Kidney (tissue), 14 donors: ENCODE measurements around the gene CCDC188. TPM values are rescaled to one million over a fixed set of nuclear protein-coding genes. Genes with fewer than 3 reads are reported as not detected.

ENCODE experiments used
- DNase-seq, 5 donors: peaks; one replicate each; pipeline ENCODE4 v3.0.0-alpha.2; 2013 to 2020
- FAIRE-seq: peaks from 2 replicates; lab custom pipeline; 2012; peaks lifted over from hg19 to GRCh38; lab: Jason Lieb, UNC
- H3K27ac ChIP-seq, 2 donors: one replicate each; pipeline ENCODE4 v1.7.0; 2013; ENCODE audit warnings: low read depth in 2 of 2, low read length in 2 of 2, inconsistent platforms in 1 of 2
- H3K27me3 ChIP-seq: one replicate; pipeline ENCODE4 v1.7.1; 2013; ENCODE audit warnings: low read length, inconsistent platforms; ENCODE audit not compliant: control insufficient read depth, insufficient read depth
- H3K36me3 ChIP-seq, 3 donors: one replicate each; pipeline versions ENCODE4 v1.7.0 to v1.7.1; 2013; ENCODE audit warnings: low read length in 3 of 3, control low read depth in 1 of 3, inconsistent platforms in 1 of 3; ENCODE audit not compliant: insufficient read depth in 3 of 3, control insufficient read depth in 2 of 3
- H3K4me1 ChIP-seq, 3 donors: one replicate each; pipeline versions ENCODE4 v1.7.0 to v1.7.1; 2013; ENCODE audit warnings: low read length in 3 of 3, inconsistent platforms in 1 of 3, low read depth in 1 of 3; ENCODE audit not compliant: control insufficient read depth in 2 of 3, insufficient read depth in 2 of 3
- H3K4me3 ChIP-seq, 3 donors: one replicate each; pipeline versions ENCODE4 v1.7.0 to v1.8.1; 2013; ENCODE audit warnings: low read length in 3 of 3, control low read depth in 1 of 3, inconsistent platforms in 1 of 3
- H3K9ac ChIP-seq, 3 donors: one replicate each; pipeline versions ENCODE4 v1.7.0 to v1.7.1; 2013; ENCODE audit warnings: low read length in 3 of 3, control low read depth in 1 of 3, inconsistent platforms in 1 of 3
- H3K9me3 ChIP-seq, 3 donors: one replicate each; pipeline versions ENCODE4 v1.7.0 to v1.7.1; 2013; ENCODE audit warnings: low read length in 3 of 3, control low read depth in 1 of 3, inconsistent platforms in 1 of 3; ENCODE audit not compliant: control insufficient read depth in 2 of 3, insufficient read depth in 1 of 3
- CTCF ChIP-seq: IDR thresholded peaks from 3 replicates; pipeline ENCODE4 v1.5.1; 2012; ENCODE audit warnings: mild to moderate bottlenecking, moderate library complexity, borderline replicate concordance; ENCODE audit not compliant: insufficient read depth; ENCODE audit errors: extremely low read depth
- intact Hi-C: fragments of 100-400 bp; cut with DNase I; formaldehyde crosslinking; loops from one replicate; pipeline ENCODE4 v1.11.1; 2022
- polyA plus RNA-seq: library from polyadenylated mRNA; stranded (reverse); fragments of 350-450 nt; fragmentation: Illumina TruSeq; extraction: RNeasy Lipid Tissue Mini Kit (QIAGEN cat#74804); gene quantifications from one replicate; pipeline ENCODE4 v1.2.3, GENCODE V29; 2014; ENCODE audit warnings: low read depth, low replicate concordance; ENCODE audit not compliant: insufficient read depth
- total RNA-seq: library from RNA; stranded (reverse); fragmentation: NEBNext Ultra II Directional; extraction: Animal tissue kit (Norgen Biotek cat#: 25700); gene quantifications from one replicate; pipeline ENCODE4 v1.2.1, GENCODE V29; 2021
- donor health status: control.
- donor health status: control.
- donor health status: control.
- donor health status: control.
- donor health status: control.
- donor health status: DM: yes; HTN: yes; CAD: no.
- donor health status: Normal renal cell carcinoma (clear cell type).

Gene CCDC188
- total and polyA plus RNA-seq, 2 donors from 2014 or later, result 0.54 to 2.8 TPM

DNA sequence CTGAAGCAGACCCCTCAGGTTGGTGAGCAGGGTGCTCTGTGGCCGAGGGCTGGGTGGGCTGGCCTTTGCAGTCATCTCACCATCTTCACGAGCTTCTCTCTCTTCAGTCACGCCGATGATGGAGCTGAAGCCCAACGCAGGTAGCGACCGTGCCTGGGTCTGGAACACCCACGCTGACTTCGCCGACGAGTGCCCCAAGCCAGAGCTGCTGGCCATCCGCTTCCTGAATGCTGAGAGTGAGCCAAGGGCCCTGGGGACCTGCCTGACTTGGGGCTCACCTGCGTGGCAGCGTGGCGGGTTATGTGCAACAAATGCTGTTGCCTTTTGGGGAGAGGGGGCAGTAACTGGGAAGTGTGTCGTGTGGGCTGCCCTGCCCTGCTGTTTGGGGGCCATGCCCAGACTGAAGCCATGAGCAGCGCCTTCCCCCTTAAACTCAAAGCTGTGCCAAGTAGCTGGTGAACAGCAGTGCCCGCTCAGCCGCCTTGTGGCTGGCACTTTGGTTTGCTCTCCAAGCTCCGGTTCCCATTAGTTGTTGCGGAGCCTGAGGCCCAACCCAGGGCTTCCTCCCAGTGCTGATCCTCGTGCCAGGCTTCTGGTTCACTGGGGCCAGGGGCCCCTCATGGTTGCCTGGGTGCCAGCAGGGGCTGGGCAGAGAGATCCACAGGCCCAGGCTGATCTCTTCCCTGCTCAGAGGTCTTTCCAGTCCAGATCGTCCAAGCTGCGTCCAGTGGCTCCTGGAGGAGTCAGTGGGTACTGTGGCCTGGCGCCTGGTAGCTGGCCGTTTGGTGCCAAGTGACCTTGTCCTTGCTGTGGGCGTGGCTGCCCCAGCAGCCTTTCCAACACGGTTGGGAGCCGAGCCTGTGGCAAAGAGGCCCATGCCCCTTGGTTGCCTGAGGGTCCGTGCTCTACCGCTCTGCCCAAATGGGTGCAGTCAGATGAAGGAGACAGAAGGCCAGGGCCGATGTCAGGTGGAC lies 25.4 kb downstream of the CCDC188 start:
- DNase-seq (no peak), FAIRE-seq (no peak)
- Histone ChIP-seq H3K36me3 (peaks cover 0 to 16% (median 4%) of the 10 kb centered on the region in 3 donors), H3K27ac (no peak overlapping the region), H3K4me1 (peaks cover 0 to 8% (median 0%) of the 10 kb centered on the region in 3 donors), H3K27me3 (no peaks in the 10 kb centered on the region), H3K9me3 (no peaks in the 10 kb centered on the region), H3K9ac (no peak overlapping the region), H3K4me3 (no peak overlapping the region)
- TF ChIP-seq CTCF, result no peak
- intact Hi-C loops, result no loop called here

- H3K27me3 ChIP-seq, result no peaks in the 10 kb centered on the region
- H3K4me1 ChIP-seq, result peaks cover 0 to 4% (median 0%) of the 10 kb centered on the region in 3 donors
- H3K9ac ChIP-seq, result no peak overlapping the region
- TF ChIP-seq CTCF, result no peak
- no peaks in the 10 kb centered on the region for H3K9me3 ChIP-seq
- no peak overlapping the region for H3K27ac ChIP-seq
- DNase-seq (no peak), FAIRE-seq (no peak)
- intact Hi-C loops, result no loop called here
- H3K4me3 ChIP-seq, result no peak overlapping the region
- peaks cover 0 to 17% (median 9%) of the 10 kb centered on the region in 3 donors for H3K36me3 ChIP-seq
These were observed 26.6 kb downstream of the CCDC188 start for GRCh38 chr22:20124083-20124787.

DNA sequence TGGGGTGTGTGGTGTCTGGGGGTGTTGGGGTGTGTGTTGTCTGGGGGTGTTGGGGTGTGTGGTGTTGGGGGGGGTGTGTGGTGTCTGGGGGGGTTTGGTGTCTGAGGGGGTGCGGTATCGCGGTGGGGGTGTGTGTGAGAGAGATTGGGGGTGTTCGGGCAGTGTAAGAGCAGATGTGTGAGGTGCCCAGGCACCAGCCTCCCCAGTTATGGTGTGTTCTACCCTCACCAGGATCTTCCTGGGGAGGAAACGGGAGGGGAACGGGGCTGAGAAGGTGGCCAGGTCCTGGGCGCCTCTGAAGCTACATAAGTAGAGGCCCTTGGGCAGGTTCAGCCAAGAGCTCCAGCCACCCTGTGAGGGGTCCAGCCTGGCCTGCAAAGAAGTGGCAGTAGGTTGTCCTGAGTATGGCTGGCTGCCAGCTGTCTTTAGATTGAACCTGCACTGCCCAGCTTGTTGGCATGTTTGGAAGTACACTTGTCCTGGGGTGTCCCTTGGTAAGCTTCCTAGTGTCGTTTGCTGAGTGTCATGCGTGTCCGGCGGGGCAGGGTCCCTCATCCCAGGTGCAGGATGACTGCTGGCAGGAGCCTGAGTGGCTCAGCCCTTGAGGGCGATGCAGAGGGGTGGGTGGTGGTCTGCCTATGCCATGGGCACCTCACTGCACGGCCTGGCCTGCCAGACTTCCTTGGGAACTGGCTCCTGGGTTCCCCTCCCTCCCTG lies 27.3 kb downstream of the CCDC188 start:
- H3K9ac ChIP-seq, result no peak overlapping the region
- H3K36me3 ChIP-seq, result peaks cover 0 to 21% (median 10%) of the 10 kb centered on the region in 3 donors
- intact Hi-C loops, result no loop called here
- no peak overlapping the region for H3K27ac ChIP-seq
- H3K27me3 ChIP-seq, result no peaks in the 10 kb centered on the region
- H3K4me3 ChIP-seq, result no peak overlapping the region
- FAIRE-seq (no peak), DNase-seq (no peak)
- peaks cover 0 to 3% (median under 1%) of the 10 kb centered on the region in 3 donors for H3K4me1 ChIP-seq
- no peaks in the 10 kb centered on the region for H3K9me3 ChIP-seq
- TF ChIP-seq CTCF, result no peak
